Activated CD4-positive, alpha-beta T cell treated with anti-CD3 and anti-CD28 coated beads for 1 hour (primary cell): ENCODE results near the gene C16orf82.

Experiments used
- DNase-seq: peaks from one replicate; pipeline ENCODE4 v3.0.0-alpha.2; 2020

Gene C16orf82

DNA sequence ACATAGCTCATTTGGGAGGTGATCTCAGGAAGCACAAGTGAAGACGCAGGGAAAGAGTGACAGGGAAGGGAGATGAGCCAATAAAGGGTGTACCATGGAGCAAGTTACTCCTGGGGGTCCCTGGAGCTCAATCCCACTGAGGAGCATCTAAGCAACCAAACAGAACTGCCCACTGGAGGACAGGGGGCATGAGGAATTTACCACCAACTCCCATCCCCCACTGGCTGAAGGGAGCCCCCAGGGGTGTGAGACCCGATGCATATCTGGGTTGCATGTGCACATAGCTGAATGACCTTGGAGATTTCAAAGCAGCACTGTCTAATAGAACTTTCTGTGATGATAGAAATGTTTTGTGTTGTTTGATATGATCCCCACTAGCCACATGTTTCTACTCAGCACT, 29.6 kb downstream of the C16orf82 start:
- no peak for DNase-seq

DNA sequence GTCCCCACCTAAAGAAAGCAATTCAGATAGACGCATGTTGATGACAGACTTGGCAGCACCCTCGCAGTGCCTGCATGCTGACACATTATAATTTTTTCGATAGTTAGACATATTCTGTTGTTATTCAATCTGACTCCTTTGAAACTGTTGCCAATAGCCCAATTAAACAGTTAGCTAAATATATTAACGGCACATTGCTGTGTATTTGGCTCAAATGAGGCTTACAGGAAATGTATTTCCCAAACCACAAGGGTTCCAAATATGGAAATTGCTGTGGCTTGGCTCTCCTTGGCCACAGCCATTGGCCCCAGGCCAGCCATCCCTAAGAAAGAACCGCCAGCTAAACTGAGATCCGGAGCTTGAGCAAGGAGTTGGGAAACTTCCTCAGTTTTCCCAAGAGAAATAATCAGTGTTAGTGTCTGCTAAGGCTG, 31.1 kb downstream of the C16orf82 start:
- DNase-seq: no peak

DNA sequence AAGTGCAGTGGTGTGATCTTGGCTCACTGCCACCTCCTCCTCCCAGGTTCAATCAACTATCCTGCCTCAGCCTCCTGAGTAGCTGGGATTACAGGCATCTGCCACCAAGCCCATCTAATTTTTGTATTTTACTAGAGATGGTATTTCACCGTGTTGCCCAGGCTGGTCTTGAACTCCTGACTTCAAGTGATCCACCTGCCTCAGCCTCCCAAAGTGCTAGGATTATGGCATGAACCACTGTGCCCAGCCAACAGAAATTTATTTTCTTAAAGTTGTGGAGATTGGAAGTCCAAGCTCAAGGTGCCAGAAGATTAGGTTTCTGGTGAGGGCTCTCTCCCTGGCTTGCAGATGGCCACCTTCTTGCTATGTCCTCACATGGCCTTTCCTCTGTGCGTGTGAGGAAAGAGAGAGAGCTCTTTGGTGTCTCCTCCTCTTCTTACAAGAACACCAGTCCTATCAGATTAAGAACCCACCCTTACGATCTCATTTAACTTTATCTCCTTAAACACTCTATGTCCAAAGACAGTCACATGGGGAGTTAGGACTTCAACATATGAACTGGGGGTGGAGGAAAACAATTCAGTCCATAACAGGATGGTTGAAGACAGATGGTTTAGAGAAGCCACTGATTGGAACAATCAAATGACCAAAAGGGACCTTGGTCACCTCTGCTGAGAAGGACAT, 31.8 kb downstream of the C16orf82 start:
- no peak for DNase-seq

DNA sequence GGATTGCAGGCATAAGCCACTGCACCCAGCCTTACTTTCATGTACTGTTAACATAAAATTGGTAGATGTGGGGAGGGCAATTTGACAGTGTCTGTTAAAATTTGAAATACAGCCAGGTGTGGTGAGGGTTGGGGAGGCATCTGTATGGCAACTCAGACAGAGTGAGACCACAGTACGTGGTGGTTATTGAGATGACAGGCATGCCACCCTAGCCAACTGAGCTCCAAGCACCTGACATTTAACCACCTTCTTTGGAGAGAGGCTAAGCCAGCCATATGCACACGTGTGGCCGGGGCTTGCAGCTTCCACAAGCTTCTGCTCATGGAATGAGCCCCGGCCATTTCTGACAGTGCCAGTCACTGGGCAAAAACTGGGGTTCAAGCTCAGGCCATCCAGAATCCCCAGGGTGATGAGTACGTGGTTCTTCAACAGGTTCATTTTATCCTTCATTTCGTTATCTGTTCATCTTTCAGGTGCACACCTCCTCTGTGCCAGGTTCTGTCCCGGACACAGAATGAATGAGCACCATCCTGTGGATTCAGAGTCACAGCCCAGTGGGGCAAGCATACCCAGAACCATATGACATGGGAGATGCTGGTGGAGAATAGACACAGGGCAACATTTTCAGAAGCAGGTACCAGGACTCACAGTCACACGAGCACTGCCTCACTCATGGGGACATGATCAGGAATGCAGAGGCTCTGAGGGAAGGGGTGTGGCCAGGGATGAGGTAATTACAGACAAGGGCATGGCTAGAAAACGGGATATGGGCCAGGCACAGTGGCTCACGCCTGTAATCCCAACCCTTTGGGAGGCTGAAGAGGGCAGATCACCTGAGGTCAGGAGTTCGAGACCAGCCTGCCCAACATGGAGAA, 36.2 kb downstream of the C16orf82 start:
- no peak for DNase-seq

DNA sequence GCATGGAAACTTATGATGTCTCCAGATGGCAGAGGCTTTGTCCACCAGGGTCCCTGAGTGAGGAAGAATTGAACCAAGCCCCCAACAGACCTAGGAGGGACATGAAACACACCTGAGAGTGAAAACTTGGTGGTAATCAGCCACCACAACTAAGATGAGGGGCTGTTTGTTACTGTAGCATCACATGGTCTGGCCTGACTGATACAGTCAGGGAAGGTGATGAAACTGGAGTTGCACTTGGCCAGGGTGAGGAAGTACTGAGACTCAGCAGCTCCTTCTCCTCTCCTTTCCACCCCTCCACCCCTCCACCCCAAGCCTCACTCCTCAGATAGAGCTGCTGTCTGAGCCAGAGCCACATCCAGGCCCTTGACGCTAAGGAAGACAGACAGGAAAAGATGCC, 37.2 kb downstream of the C16orf82 start:
- no peak for DNase-seq

DNA sequence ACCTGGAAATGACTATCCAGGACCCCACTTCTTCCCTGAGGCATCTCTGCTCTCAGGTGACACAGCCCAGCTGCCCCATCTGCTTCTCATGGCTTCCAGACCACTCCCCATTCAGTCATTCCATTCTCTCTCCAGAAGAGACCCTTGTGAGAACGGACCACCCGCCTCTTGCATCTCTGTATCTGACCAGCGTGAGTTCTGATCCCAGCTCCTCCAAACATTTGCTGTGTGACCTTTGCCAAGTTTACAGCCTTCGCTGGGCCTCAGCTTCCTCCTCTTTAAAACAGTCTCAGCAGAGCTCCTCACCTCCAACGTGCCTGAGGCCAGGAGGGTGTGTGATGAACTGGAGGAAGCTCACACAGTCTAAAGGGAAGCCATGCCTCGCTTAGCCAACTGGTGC, 39.6 kb downstream of the C16orf82 start:
- DNase-seq: no peak

DNA sequence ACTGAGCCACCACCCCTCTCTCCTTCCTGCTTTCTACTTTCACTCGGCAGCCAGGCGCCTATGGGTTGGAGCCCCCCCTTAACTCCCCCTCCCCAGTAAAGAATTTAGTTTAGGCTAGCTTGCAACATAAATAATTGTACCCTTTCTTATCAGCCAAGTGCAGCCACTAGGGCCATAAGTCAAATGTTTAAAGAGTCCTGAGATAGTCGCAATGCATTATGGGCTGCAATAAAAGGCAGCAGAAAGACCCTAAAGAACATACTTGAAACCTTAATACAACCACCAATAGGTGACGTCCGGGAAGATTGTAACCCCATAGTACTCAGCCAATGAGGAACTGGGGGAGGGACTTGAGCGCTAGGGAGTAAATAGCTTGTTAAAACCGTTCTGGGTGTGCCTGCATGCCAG, 40.5 kb downstream of the C16orf82 start:
- DNase-seq: no peak

DNA sequence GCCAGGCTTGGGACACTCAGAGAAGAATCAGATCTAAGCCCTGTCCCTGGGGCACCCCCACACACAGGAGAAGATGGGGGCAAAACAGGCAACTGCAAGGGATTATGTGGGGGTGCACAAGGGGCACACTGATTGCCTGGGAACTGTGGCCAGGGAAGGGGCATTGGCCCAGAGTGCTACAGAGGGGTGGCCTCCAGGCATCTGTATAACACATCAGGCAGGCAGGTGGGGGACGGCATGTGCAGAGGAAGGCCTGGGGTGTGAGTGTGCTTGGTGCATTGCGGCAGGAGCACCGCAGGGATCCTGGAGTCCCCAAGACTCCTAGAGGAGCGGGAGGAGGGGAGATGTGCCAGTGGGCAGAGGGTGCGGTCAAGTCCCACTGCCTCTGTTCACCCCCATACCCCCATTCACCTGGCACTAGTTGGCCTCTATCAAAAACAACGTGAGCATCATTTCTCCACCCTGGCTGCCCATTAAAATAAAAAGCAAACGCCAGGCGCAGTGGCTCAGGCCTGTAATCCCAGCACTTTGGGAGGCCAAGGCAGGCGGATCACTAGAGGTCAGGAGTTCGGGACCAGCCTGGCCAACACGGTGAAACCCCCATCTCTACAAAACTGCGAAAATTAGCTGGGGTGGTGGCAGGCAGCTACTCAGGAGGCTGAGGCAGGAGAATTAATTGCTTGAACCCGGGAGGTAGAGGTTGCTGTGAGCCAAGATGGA, 41.5 kb downstream of the C16orf82 start:
- DNase-seq: no peak

DNA sequence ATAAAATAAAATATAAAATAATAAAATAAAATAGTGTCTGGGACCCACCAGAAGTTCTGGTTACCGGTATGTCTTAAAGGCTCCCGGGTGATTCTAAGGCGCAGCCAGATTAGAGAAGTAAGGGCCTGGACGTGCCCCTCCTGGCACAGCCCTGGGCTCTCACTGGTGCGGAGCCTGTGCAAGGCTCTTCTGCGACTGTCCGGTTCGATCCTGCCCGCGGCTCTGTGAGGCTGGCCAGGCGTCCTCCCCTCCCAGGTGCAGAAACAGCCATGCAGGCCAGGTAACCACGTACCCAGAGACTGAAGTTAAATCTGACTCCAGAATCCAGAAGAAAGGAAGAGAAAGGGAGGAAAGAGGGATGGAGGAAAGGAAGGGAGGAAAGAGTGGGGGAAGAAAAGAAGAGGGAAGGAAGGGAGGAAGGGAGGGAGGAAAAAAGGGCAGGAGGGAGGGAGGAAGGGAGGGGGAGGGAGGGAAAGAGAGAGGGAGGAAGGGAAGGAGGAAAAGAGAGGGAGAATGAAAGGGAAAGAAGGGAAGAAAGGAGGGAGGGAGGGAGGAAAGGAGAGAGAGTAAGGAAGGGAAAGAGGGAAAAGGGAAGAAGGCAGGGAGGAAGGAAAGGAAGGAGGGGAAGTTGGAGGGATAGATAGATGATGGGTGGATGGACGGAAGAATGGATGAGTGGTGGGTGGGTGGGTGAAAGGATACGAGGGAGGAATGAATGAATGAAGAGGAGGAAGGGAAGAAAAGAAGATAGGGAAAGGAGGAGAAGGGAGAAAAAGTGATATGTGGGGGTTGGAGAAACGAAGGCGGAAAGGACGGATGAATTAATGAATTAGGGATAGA, 42.3 kb downstream of the C16orf82 start:
- DNase-seq: no peak

DNA sequence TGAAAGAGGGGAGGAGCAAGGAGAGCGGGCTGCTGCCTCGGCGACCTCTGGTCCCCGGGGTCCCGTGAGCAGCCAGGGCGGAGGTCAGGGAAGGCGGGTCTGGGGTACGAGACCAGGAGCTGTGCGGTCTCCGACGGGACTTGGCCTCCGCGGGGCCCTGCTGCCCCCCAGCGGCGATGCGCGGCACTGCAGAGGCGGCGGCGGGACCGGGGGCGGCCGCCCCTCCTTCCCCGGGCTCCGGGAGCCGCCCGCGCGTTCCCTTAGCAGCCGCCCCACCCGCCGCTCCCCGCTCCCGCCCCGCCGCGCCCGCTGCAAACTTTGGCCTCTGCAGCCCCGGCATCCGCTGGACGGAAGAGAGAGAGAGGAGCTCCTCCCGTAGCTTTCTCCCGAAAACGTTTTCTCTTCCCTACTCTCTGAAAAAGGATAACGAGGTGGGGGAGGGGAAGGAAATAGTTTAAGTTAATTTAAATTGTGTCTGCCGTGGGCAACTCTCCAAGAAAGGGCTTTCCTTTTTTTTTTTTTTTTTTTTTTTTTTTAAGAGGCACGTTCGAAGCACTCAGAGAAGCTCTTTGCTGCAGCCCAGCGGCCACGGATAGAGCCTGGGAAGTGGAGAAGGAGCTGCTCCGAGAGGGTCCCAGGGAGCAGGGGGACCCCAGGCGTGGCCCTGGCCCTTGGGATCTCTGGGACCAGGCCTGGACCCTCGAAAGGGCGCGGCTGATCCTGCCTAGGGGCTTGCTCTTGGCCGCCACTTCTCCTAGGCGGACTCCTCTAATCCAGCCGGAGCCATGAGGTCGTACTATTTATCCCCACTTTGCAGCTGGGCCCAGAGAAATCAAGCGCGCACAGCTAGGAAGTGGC, 43.2 kb downstream of the C16orf82 start:
- peak; percentile 67 for DNase-seq

DNA sequence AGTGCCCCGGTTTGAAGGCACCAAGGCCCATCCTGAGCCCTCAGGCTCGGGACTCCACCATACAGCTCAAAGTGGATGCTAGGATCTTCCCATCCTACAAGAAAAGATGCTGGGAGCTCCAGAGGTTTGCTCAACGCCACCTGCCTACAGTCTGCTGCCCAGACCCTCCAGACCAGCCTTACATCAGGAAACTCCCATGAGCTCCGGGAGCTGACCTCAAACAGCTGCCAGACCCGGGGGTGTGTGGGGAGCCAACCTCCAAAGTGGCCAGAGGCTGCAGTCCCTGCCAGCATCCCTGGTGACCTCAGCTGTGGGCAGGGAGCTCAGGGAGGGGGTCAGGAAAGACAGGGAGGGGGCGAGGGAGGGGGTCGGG, 43.8 kb downstream of the C16orf82 start:
- no peak for DNase-seq

DNA sequence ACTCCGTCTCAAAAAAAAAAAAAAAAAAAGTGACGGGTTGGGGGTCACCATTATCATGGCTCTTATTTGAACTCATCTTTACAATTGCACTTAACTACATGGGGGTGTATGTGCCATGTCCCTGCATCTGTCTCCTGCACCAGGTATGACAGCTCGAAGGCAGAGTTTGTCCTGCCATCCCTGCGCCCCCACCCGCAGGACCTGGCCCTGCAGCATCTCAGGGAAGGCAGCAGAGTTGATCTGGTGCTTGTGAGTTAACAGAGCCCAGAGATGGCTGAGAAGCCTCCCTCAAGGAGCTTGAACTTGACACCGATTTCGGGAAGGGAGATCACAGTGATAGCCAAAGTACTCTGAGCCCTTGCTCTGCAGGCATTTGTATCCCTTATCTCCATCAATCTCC, 44.8 kb downstream of the C16orf82 start:
- DNase-seq: no peak

DNA sequence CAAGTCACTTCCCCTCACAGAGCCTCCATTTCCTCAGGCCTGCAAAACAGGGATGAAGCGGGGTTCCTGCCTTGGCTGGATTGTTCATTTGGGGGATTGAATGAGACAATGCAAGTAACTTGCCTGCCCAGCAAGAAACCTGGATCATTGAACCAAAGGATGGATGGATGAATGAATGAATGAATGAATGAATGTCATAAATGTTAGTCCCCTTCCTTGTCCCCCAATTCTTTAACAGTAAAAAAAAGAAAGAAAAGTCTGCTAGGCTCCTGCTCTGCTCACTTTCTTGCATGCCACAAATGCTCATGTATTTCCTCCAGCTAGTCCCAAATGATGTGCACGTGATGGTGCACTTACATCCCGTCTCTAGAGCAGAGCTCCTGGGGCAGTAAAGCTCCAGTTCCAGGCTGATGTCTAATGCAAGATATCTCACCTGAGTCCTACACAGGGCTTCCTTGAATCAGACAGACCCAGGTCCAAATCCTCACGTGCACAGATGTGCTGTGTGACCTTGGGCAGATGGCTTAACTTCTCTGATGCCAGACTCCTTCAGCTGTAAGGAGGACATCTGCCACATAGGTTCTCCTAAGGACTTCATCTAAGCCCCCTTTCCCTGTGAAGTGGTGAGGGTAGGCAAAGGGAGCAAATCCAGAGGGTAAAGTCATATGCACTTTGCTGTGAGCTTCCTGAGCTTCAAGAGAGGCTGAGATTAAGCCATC, 45.5 kb downstream of the C16orf82 start:
- DNase-seq: no peak

DNA sequence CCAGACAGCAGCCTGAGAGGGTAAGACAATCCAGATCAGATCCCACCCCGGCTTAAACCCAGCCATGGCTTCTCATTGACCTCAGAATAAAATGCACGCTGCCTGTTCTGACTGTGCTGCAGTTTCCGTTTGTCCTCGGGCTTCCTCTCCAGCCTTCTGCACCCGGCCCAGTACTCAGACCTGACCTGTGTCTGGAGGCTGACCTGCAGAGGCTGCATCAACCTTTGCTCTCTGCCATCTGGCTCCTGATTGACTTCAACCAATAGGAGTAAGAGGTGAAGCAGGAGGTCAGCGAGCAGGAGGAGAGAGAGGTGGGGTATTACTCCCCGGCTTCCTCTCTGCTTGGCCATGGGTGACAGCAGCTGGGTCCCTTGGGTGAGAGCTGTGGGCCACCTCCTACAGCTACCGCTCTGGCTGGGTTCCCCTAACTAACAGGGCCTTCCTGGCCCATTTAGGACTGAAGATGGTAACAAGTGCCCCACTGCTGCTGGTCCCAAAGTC, 46.7 kb downstream of the C16orf82 start:
- no peak for DNase-seq

DNA sequence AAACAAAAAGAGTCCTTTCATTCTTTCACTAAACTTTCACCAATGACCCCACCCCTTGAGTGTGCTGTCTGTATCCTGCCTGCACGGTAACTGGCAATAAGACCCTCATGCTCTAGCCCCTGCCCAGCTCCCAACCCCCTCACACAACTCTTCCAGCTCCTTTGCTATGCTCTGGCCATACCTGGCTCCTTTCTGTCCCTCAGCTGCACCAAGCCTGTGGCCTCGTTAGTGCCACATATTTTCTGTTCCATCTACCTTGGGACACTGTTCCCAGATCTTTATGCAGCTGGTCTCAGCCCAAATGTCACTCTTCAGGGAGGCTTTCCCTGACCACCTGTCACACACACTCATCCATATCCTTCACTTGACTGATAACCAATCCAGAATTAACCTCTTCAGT, 47.3 kb downstream of the C16orf82 start:
- DNase-seq: no peak

DNA sequence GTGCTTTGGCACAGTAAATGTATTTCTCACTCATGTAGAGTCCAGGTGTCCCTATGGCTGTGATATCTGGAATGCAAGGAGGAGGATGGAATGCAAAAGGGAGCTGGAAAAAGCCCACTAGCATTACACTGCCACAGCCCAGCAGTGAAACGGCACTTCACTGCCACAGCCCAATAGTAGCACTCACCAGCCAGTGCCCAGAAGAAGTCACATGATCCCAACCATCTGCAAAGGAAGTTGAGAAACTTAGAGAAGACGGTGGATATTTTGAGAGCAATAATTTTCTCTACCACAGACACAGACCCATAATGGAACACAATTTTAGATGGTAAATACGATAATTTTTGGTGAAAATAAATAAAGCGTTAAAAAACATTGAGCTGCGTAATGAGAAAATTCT, 51.8 kb downstream of the C16orf82 start:
- no peak for DNase-seq
